ENCODE data around the gene E2F4. TPM values are rescaled to one million over a fixed set of nuclear protein-coding genes. Genes with fewer than 3 reads are reported as not detected.

Gene E2F4
- total and polyA plus RNA-seq, 11 donors: 25.2 to 71.3 (median 33.7) TPM

DNA sequence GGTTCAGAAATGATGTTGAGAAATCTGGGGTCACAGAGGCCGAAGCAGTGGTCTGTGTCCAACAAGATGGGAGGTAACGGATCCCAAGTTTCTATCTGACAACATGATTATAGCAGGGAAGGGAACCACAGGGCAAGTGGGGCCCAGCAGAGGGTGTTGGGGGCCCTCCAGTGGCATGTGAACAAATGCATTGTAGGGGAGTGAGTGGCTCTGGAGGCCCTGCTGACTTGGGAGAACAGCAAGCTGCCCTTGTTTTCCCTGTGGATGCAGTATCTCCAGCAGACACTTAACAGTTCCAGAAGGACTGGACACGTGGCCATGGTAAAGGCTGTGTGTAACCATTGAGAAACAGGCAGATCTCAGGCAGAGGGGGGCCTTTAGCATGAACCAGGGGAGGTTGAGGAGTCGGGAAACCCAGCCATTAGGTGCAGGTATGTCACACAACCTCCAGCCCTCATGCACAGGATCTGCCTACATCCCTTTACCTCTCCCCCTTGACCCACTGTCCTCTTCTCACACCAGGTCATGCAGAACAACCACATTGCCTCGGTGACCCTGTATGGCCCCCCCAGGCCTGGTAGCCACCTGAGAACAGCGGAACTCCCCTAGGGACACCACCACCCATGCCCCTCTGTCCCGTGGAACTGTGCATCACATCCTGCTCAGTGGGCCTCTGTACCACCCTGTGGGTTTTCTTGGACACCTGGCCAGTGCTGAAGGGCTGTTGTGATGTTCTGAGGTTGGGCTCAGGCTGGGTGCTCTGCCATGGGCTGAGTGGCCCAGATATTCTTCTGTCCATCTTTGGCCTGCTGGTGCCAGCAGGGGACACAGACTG, 45.2 kb upstream of the E2F4 start:
- Histone ChIP-seq H3K27me3 (peaks cover 0 to 17% (median 0%) of the 10 kb centered on the region in 9 donors), H3K9me3 (no peaks in the 10 kb centered on the region), H3K4me3 (no peak overlapping the region), H3K27ac (no peak overlapping the region), H3K4me1 (peaks cover 0 to 16% (median 7%) of the 10 kb centered on the region in 12 donors), H3K36me3 (peaks cover 0 to 76% (median 67%) of the 10 kb centered on the region in 9 donors)
- DNase-seq (no peak), ATAC-seq (no peak)
- WGBS, 4 donors: 80 to 91% (median 88%) methylated on average over 6 to 7 of the region's 7 CpGs
- TF ChIP-seq, protein P1, sequence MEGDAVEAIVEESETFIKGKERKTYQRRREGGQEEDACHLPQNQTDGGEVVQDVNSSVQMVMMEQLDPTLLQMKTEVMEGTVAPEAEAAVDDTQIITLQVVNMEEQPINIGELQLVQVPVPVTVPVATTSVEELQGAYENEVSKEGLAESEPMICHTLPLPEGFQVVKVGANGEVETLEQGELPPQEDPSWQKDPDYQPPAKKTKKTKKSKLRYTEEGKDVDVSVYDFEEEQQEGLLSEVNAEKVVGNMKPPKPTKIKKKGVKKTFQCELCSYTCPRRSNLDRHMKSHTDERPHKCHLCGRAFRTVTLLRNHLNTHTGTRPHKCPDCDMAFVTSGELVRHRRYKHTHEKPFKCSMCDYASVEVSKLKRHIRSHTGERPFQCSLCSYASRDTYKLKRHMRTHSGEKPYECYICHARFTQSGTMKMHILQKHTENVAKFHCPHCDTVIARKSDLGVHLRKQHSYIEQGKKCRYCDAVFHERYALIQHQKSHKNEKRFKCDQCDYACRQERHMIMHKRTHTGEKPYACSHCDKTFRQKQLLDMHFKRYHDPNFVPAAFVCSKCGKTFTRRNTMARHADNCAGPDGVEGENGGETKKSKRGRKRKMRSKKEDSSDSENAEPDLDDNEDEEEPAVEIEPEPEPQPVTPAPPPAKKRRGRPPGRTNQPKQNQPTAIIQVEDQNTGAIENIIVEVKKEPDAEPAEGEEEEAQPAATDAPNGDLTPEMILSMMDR (IDR thresholded peaks at IDR 0.05): no peak
- no peak for TF ChIP-seq POLR2A (IDR thresholded peaks at IDR 0.05)
- intact Hi-C loops (cut with DNase I): no loop called here

DNA sequence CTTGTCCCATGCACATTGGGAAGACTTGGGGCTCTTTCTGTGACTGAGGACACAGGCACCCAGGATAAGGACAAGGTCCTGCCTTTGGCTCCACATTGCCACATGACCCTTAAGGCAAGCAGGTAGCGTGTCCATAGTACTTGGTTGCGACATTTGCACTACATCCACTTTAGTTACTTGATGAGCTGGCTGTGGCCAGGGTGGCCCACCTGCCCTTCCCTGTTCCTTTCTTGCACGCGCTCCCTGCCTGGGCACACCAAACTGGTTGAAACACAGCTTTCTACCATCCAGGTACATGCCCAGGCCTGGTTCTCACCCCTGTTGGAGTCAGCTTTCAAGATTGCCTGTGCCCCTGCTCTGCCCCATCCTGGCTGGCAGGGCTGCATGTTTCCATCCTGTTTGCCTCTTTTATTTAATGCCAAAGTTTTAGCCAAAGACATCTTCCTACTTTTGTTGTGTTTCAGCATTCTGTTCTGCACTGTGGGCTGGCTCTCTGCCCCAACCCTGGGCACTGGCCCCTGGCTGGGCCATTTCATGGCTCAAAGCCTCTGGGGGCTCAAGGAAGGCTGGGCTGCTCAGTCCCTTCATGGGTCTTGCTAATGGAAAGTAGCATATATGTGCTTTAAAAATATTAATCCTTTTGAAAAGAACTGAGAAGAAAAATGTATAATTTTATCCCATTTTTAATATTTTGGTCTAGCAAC, 44.4 kb upstream of the E2F4 start:
- peaks cover 0 to 16% (median 7%) of the 10 kb centered on the region in 12 donors for H3K4me1 ChIP-seq
- H3K27me3 ChIP-seq: peaks cover 0 to 17% (median 0%) of the 10 kb centered on the region in 9 donors
- peaks cover 0 to 68% (median 58%) of the 10 kb centered on the region in 9 donors for H3K36me3 ChIP-seq
- H3K9me3 ChIP-seq: no peaks in the 10 kb centered on the region
- no peak overlapping the region for H3K27ac ChIP-seq
- no peak for TF ChIP-seq POLR2A (IDR thresholded peaks at IDR 0.05)
- ATAC-seq (no peak), DNase-seq (no peak)
- intact Hi-C loops (cut with DNase I): no loop called here
- no peak overlapping the region for H3K4me3 ChIP-seq
- 89 to 96% (median 94%) methylated on average over 4 of the region's 4 CpGs for WGBS, 4 donors

DNA sequence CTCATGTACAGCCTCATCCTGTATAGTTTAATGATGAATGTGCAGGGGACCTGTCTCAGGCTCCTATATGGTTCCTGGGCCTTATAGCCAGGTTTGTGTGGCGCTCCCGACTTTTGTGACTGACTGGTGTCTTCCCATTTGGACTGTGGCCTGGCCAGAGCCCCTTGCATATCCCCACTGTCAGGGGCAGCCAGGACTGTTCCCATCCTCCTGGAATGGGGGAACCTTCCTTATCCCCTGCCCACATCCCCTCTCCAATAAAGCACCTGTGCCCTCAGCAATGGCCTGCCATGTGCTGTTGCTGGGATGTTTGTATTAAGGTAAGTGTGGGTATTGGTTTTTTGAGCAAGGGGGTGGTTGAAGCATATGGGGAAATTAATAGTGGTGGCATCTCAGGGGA, 43.7 kb upstream of the E2F4 start:
- no peak overlapping the region for H3K27ac ChIP-seq
- DNase-seq: no peak
- no peak overlapping the region for H3K4me3 ChIP-seq
- no peak for ATAC-seq
- H3K36me3 ChIP-seq: peaks cover 0 to 61% (median 52%) of the 10 kb centered on the region in 9 donors
- H3K9me3 ChIP-seq: no peaks in the 10 kb centered on the region
- H3K4me1 ChIP-seq: peaks cover 0 to 16% (median 7%) of the 10 kb centered on the region in 12 donors
- 82 to 96% (median 93%) methylated on average over 2 of the region's 2 CpGs for WGBS, 4 donors
- H3K27me3 ChIP-seq: peaks cover 0 to 17% (median 0%) of the 10 kb centered on the region in 9 donors
- intact Hi-C loops (cut with DNase I): no loop called here
- TF ChIP-seq POLR2A (IDR thresholded peaks at IDR 0.05): no peak
- TF ChIP-seq, protein P1 (IDR thresholded peaks at IDR 0.05): no peak

GRCh38 chr16:67148656-67149275, 43.2 kb upstream of the E2F4 start:
- intact Hi-C loops (cut with DNase I): no loop called here
- TF ChIP-seq, protein P1 (IDR thresholded peaks at IDR 0.05): no peak
- TF ChIP-seq POLR2A (IDR thresholded peaks at IDR 0.05): no peak
- Histone ChIP-seq H3K4me1 (peaks cover 0 to 16% (median 7%) of the 10 kb centered on the region in 12 donors), H3K9me3 (no peaks in the 10 kb centered on the region), H3K27ac (no peak overlapping the region), H3K27me3 (peaks cover 0 to 17% (median 0%) of the 10 kb centered on the region in 9 donors), H3K4me3 (no peak overlapping the region), H3K36me3 (peaks cover 0 to 56% (median 46%) of the 10 kb centered on the region in 9 donors)
- DNase-seq: no peak
- no peak for ATAC-seq
- WGBS, 4 donors: 89 to 98% (median 94%) methylated on average over 4 to 11 of the region's 11 CpGs

Measured in heart left ventricle (tissue), 16 donors.